ENCODE results near the gene BRCC3. TPM values are rescaled to one million over a fixed set of nuclear protein-coding genes. Genes with fewer than 3 reads are reported as not detected.

The BRCC3 gene
- total RNA-seq, 1 experiment from 2014 or later = 21.3 TPM

DNA sequence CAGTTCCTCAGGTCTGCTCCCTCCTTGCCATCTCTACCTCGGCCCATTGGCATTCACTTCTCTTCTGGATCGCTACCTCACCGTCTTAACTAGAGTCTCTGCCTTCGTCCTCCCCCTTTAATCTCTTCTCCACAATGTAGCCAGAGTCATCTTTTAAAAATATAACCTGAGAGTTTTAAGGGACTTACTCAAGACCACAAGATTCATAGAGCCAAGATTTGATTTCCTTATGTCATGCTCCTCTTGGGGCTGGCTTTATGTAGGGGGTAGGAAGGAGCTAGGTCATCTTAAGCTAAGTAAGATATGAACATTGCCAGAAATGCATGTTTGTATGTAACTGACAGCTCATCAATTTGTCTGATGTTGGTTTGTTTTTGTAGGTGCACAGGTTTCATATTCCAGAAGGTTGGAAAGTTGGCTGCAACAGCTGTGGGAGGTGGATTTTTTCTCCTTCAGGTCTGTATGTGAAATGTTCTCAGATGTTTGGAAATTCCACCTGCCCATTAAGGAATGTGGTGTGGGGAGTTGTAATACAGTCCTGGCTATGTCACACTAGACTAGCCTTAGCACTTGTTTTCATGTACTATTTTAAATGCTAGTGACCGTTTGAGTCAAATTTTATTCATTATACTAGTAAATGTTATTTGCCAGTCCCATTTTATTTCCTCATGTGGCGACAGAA is 25.0 kb upstream of the BRCC3 start:
- Histone ChIP-seq H4K20me1 (ENCODE audit: insufficient read depth) (no peaks in the 10 kb centered on the region), H3K27ac (ENCODE audit: low read depth, low read length) (no peak overlapping the region), H3K27me3 (ENCODE audit: insufficient read depth, low read length) (no peaks in the 10 kb centered on the region), H3K9me3 (ENCODE audit: control insufficient read depth in 1 of 2, insufficient read depth in 1 of 2, low read depth in 1 of 2, low read length in 2 of 2) (no peaks in the 10 kb centered on the region), H3K4me1 (ENCODE audit: control insufficient read depth in 1 of 2, insufficient read depth in 2 of 2, low read length in 2 of 2) (no peaks in the 10 kb centered on the region), H3K9ac (ENCODE audit: low read length) (no peak overlapping the region), H3K9me2 (ENCODE audit: insufficient read depth) (no peaks in the 10 kb centered on the region), H3K79me2 (ENCODE audit: insufficient read depth, low read length) (no peaks in the 10 kb centered on the region), H2AFZ (ENCODE audit: low read depth, low read length, poor library complexity, severe bottlenecking) (no peak overlapping the region), H3K36me3 (ENCODE audit: control insufficient read depth in 1 of 2, insufficient read depth in 2 of 2, low read length in 2 of 2) (no peaks in the 10 kb centered on the region), H3K4me3 (replicated peaks in 1 of 2; ENCODE audit: low read depth in 1 of 2, low read length in 2 of 2) (no peak overlapping the region), H3K4me2 (ENCODE audit: low read length) (no peak overlapping the region)
- ChIA-PET CTCF (interaction anchor here (1.3 kb wide), 1 partner anchor 11 kb away, joined by 3 read pairs; no protein-coding TSS in a partner anchor), POLR2A (no interaction called here), RAD21 (ENCODE audit: low non-redundant PET in 1 of 2, low total read pairs in 2 of 2, uncharacterized antibody in 2 of 2, unreplicated experiment in 2 of 2) (no interaction called here)
- DNase-seq (ENCODE audit: low read depth, low spot score) = no peak
- no TSS peak for BruUV-seq (replicated peaks)
- ATAC-seq = no peak
- TF ChIP-seq EZH2phosphoT487 (IDR thresholded peaks at IDR 0.05; ENCODE audit: borderline replicate concordance) (no peak), ELF1 (IDR thresholded peaks at IDR 0.05; ENCODE audit: borderline replicate concordance, low read depth) (no peak), SRF (IDR thresholded peaks at IDR 0.05; ENCODE audit: low read depth) (no peak), TCF7L2 (IDR thresholded peaks at IDR 0.05; ENCODE audit: borderline replicate concordance, extremely low read depth, insufficient read depth, insufficient read length) (no peak), FOSL1 (IDR thresholded peaks at IDR 0.05; ENCODE audit: low read depth) (no peak), YY1 (IDR thresholded peaks at IDR 0.05; ENCODE audit: extremely low read depth, insufficient replicate concordance, low read depth, low read length) (no peak), POLR2AphosphoS5 (IDR thresholded peaks at IDR 0.05; ENCODE audit: low read depth, low read length) (no peak), SP1 (IDR thresholded peaks at IDR 0.05; ENCODE audit: low read depth) (no peak), CBX3 (IDR thresholded peaks at IDR 0.05; ENCODE audit: low read depth) (no peak), CEBPB (IDR thresholded peaks at IDR 0.05; ENCODE audit: low read depth) (no peak), SIN3A (IDR thresholded peaks at IDR 0.05; ENCODE audit: low read depth) (no peak), EZH2 (IDR thresholded peaks at IDR 0.05) (no peak), ZFX (IDR thresholded peaks at IDR 0.05) (no peak), ZNF274 (IDR thresholded peaks at IDR 0.05; ENCODE audit: low read depth, low read length) (no peak)
- TF ChIP-seq, protein P1, sequence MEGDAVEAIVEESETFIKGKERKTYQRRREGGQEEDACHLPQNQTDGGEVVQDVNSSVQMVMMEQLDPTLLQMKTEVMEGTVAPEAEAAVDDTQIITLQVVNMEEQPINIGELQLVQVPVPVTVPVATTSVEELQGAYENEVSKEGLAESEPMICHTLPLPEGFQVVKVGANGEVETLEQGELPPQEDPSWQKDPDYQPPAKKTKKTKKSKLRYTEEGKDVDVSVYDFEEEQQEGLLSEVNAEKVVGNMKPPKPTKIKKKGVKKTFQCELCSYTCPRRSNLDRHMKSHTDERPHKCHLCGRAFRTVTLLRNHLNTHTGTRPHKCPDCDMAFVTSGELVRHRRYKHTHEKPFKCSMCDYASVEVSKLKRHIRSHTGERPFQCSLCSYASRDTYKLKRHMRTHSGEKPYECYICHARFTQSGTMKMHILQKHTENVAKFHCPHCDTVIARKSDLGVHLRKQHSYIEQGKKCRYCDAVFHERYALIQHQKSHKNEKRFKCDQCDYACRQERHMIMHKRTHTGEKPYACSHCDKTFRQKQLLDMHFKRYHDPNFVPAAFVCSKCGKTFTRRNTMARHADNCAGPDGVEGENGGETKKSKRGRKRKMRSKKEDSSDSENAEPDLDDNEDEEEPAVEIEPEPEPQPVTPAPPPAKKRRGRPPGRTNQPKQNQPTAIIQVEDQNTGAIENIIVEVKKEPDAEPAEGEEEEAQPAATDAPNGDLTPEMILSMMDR (IDR thresholded peaks at IDR 0.05 in 2 of 3, conservative IDR thresholded peaks at IDR 0.05 in 1 of 3; ENCODE audit: borderline replicate concordance in 1 of 3, insufficient read depth in 1 of 3, low read depth in 2 of 3, low read length in 2 of 3) = no peak
- TF ChIP-seq, protein P2, sequence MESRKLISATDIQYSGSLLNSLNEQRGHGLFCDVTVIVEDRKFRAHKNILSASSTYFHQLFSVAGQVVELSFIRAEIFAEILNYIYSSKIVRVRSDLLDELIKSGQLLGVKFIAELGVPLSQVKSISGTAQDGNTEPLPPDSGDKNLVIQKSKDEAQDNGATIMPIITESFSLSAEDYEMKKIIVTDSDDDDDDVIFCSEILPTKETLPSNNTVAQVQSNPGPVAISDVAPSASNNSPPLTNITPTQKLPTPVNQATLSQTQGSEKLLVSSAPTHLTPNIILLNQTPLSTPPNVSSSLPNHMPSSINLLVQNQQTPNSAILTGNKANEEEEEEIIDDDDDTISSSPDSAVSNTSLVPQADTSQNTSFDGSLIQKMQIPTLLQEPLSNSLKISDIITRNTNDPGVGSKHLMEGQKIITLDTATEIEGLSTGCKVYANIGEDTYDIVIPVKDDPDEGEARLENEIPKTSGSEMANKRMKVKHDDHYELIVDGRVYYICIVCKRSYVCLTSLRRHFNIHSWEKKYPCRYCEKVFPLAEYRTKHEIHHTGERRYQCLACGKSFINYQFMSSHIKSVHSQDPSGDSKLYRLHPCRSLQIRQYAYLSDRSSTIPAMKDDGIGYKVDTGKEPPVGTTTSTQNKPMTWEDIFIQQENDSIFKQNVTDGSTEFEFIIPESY (IDR thresholded peaks at IDR 0.05; ENCODE audit: extremely low read depth, insufficient replicate concordance, low read length) = no peak
- TF ChIP-seq, protein P3, sequence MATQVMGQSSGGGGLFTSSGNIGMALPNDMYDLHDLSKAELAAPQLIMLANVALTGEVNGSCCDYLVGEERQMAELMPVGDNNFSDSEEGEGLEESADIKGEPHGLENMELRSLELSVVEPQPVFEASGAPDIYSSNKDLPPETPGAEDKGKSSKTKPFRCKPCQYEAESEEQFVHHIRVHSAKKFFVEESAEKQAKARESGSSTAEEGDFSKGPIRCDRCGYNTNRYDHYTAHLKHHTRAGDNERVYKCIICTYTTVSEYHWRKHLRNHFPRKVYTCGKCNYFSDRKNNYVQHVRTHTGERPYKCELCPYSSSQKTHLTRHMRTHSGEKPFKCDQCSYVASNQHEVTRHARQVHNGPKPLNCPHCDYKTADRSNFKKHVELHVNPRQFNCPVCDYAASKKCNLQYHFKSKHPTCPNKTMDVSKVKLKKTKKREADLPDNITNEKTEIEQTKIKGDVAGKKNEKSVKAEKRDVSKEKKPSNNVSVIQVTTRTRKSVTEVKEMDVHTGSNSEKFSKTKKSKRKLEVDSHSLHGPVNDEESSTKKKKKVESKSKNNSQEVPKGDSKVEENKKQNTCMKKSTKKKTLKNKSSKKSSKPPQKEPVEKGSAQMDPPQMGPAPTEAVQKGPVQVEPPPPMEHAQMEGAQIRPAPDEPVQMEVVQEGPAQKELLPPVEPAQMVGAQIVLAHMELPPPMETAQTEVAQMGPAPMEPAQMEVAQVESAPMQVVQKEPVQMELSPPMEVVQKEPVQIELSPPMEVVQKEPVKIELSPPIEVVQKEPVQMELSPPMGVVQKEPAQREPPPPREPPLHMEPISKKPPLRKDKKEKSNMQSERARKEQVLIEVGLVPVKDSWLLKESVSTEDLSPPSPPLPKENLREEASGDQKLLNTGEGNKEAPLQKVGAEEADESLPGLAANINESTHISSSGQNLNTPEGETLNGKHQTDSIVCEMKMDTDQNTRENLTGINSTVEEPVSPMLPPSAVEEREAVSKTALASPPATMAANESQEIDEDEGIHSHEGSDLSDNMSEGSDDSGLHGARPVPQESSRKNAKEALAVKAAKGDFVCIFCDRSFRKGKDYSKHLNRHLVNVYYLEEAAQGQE (IDR thresholded peaks at IDR 0.05; ENCODE audit: low read depth) = no peak
- intact Hi-C loops (cut with micrococcal nuclease) = no loop called here
